Measurements from ENCODE around the gene HLA-DQA1.
"Not testable (repeated sequence)": the region's sequence is repeated elsewhere in the genome, so short reads cannot be mapped to it uniquely, and the experiment has no call there.

HLA-DQA1 gene

GRCh38 chr6:32659856-32660595, 22.8 kb downstream of the HLA-DQA1 start:
- DNase-seq, result no peak

- no peak for DNase-seq
Observed at GRCh38 chr6:32662099-32662498, 24.9 kb downstream of the HLA-DQA1 start.

- DNase-seq, result no peak
Observed at GRCh38 chr6:32662836-32663235, 25.6 kb downstream of the HLA-DQA1 start.

- DNase-seq, result no peak
Observed at GRCh38 chr6:32664354-32664753, 27.1 kb downstream of the HLA-DQA1 start.

GRCh38 chr6:32664827-32665362, 27.7 kb downstream of the HLA-DQA1 start:
- DNase-seq, result peak; percentile 53

- no peak for DNase-seq
Observed at GRCh38 chr6:32665661-32666060, 28.5 kb downstream of the HLA-DQA1 start.

- peak; percentile 88 for DNase-seq
Observed at GRCh38 chr6:32666420-32667300, 29.5 kb downstream of the HLA-DQA1 start, which contains the start of gene HLA-DQB1. Gene HLA-DQB1 (minus strand): TSS chr6:32666657. CDS start chr6:32666607, 50 bp downstream.

- DNase-seq, result peak; percentile 93
Observed at GRCh38 chr6:32668226-32668747, 31.1 kb downstream of the HLA-DQA1 start.

GRCh38 chr6:32669240-32669639, 32.0 kb downstream of the HLA-DQA1 start:
- no peak for DNase-seq

GRCh38 chr6:32669893-32670292, 32.7 kb downstream of the HLA-DQA1 start:
- DNase-seq, result no peak

- DNase-seq, result not testable (repeated sequence)
Observed at GRCh38 chr6:32671908-32672307, 34.7 kb downstream of the HLA-DQA1 start.

- DNase-seq, result not testable (repeated sequence)
Observed at GRCh38 chr6:32674123-32674522, 36.9 kb downstream of the HLA-DQA1 start.

GRCh38 chr6:32679492-32679891, 42.3 kb downstream of the HLA-DQA1 start:
- DNase-seq, result no peak

- DNase-seq, result no peak
Observed at GRCh38 chr6:32680055-32680454, 42.8 kb downstream of the HLA-DQA1 start.

- no peak for DNase-seq
Observed at GRCh38 chr6:32684246-32684645, 47.0 kb downstream of the HLA-DQA1 start.

- peak; percentile 89 for DNase-seq
Observed at GRCh38 chr6:32685603-32686002, 48.4 kb downstream of the HLA-DQA1 start.

GRCh38 chr6:32689531-32690501, 52.6 kb downstream of the HLA-DQA1 start:
- DNase-seq, result no peak

GRCh38 chr6:32692019-32692418, 54.8 kb downstream of the HLA-DQA1 start:
- DNase-seq, result peak; percentile 74

Data from CD4-positive, alpha-beta T cell treated with Interleukin-10 for 1 hour (primary cell).